Activated gamma-delta T cell treated with Interleukin-2 at 50 U/mL for 16 hours (primary cell): ENCODE results near the gene TNNT3.

ENCODE experiments used
- DNase-seq: peaks from one replicate; pipeline ENCODE4 v3.0.0-alpha.2; 2020

The TNNT3 gene

GRCh38 chr11:1924181-1924580 is 4.7 kb downstream of the TNNT3 start:
- DNase-seq: no peak

GRCh38 chr11:1924646-1925372 is 5.3 kb downstream of the TNNT3 start:
- no peak for DNase-seq

GRCh38 chr11:1925373-1926155 is 6.1 kb downstream of the TNNT3 start:
- no peak for DNase-seq

GRCh38 chr11:1926156-1927025 is 6.9 kb downstream of the TNNT3 start:
- no peak for DNase-seq

- DNase-seq: no peak
These were observed 7.7 kb downstream of the TNNT3 start for GRCh38 chr11:1927026-1927847.

GRCh38 chr11:1927848-1928469 is 8.5 kb downstream of the TNNT3 start:
- DNase-seq: no peak

GRCh38 chr11:1928470-1928890 is 9.0 kb downstream of the TNNT3 start:
- DNase-seq: no peak

- DNase-seq: no peak
These were observed 9.5 kb downstream of the TNNT3 start for GRCh38 chr11:1928891-1929541.

- DNase-seq: no peak
These were observed 10.3 kb downstream of the TNNT3 start for GRCh38 chr11:1929621-1930461.

- DNase-seq: no peak
These were observed 10.9 kb downstream of the TNNT3 start for GRCh38 chr11:1930462-1930830.

- DNase-seq: no peak
These were observed 12.0 kb downstream of the TNNT3 start for GRCh38 chr11:1931341-1932104.

GRCh38 chr11:1932105-1932480 is 12.6 kb downstream of the TNNT3 start:
- DNase-seq: no peak

- no peak for DNase-seq
These were observed 13.2 kb downstream of the TNNT3 start for GRCh38 chr11:1932681-1933080.

- no peak for DNase-seq
These were observed 14.2 kb downstream of the TNNT3 start for GRCh38 chr11:1933416-1934334.

GRCh38 chr11:1934335-1935155 is 15.0 kb downstream of the TNNT3 start:
- no peak for DNase-seq

- DNase-seq: peak; percentile 1
These were observed 15.9 kb downstream of the TNNT3 start for GRCh38 chr11:1935156-1936071.
